HFF-Myc (cell line): ENCODE measurements around the gene CYP19A1.

Experiments
- DNase-seq: peaks from one replicate; pipeline ENCODE4 v3.0.0-alpha.2; 2011; ENCODE audit warnings: low read depth; ENCODE audit errors: extremely low read depth
- H3K4me3 ChIP-seq: replicated peaks from 2 replicates; pipeline ENCODE4 v1.5.1; 2011; ENCODE audit warnings: low read depth, mild to moderate bottlenecking, control low read depth, low read length
- CTCF ChIP-seq: IDR thresholded peaks from 2 replicates; pipeline ENCODE4 v1.5.1; 2012; ENCODE audit warnings: mild to moderate bottlenecking, low read depth, low read length, control low read depth; ENCODE audit errors: missing control alignments

The CYP19A1 gene

GRCh38 chr15:51181221-51181620 lies 157.2 kb downstream of the CYP19A1 start:
- no peak overlapping the region for H3K4me3 ChIP-seq
- TF ChIP-seq CTCF: no peak
- DNase-seq: no peak

- H3K4me3 ChIP-seq: no peak overlapping the region
- DNase-seq: no peak
- TF ChIP-seq CTCF: no peak
Measured at GRCh38 chr15:51180534-51180933, 157.9 kb downstream of the CYP19A1 start.

- TF ChIP-seq CTCF: no peak
- H3K4me3 ChIP-seq: no peak overlapping the region
- DNase-seq: no peak
Measured at GRCh38 chr15:51180011-51180410, 158.4 kb downstream of the CYP19A1 start.

GRCh38 chr15:51172193-51172592 lies 166.2 kb downstream of the CYP19A1 start:
- H3K4me3 ChIP-seq: no peak overlapping the region
- no peak for DNase-seq
- no peak for TF ChIP-seq CTCF

- no peak for DNase-seq
- no peak for TF ChIP-seq CTCF
- no peak overlapping the region for H3K4me3 ChIP-seq
Measured at GRCh38 chr15:51171634-51171932, 166.8 kb downstream of the CYP19A1 start.

GRCh38 chr15:51170882-51171633 lies 167.3 kb downstream of the CYP19A1 start:
- no peak for DNase-seq
- no peak for TF ChIP-seq CTCF

GRCh38 chr15:51168700-51169099 lies 169.7 kb downstream of the CYP19A1 start:
- no peak overlapping the region for H3K4me3 ChIP-seq
- TF ChIP-seq CTCF: no peak
- DNase-seq: no peak

More at GRCh38 chr15:51170882-51171633, 167.3 kb downstream of the CYP19A1 start:
- H3K4me3 ChIP-seq: no peak overlapping the region
